IPS DF 6.9 (cell line): ENCODE measurements around the gene ODAPH.

Experiments
- DNase-seq: peaks from one replicate; pipeline ENCODE4 v3.0.0-alpha.2; 2013; ENCODE audit warnings: low read depth, low spot score
- H3K27ac ChIP-seq: one replicate; pipeline ENCODE4 v1.5.1; 2013; ENCODE audit warnings: low read length, control low read depth
- H3K27me3 ChIP-seq: 2 replicates; pipeline ENCODE4 v1.6.1; 2013; ENCODE audit warnings: mild to moderate bottlenecking, low read length; ENCODE audit not compliant: control insufficient read depth, insufficient read depth
- H3K36me3 ChIP-seq: 2 replicates; pipeline ENCODE4 v1.6.1; 2013; ENCODE audit warnings: low read length; ENCODE audit not compliant: control insufficient read depth, insufficient read depth
- H3K4me1 ChIP-seq: 2 replicates; pipeline ENCODE4 v1.6.1; 2013; ENCODE audit warnings: low read length; ENCODE audit not compliant: control insufficient read depth, insufficient read depth
- H3K4me3 ChIP-seq: 2 replicates; pipeline ENCODE4 v1.5.1; 2013; ENCODE audit warnings: mild to moderate bottlenecking, low read length
- H3K9me3 ChIP-seq: 2 replicates; pipeline ENCODE4 v1.6.1; 2013; ENCODE audit warnings: low read length, inconsistent platforms; ENCODE audit not compliant: control insufficient read depth, insufficient read depth
- WGBS: extraction: QIAGEN DNeasy Blood & Tissue Kit; methylation state at CpG from one replicate; pipeline ENCODE4 v1.1.7; 2013; ENCODE audit warnings: mixed read lengths, missing lambda C conversion rate; ENCODE audit not compliant: insufficient read length, insufficient coverage; 5-methylcytosine and 5-hydroxymethylcytosine counted together

ODAPH gene

DNA sequence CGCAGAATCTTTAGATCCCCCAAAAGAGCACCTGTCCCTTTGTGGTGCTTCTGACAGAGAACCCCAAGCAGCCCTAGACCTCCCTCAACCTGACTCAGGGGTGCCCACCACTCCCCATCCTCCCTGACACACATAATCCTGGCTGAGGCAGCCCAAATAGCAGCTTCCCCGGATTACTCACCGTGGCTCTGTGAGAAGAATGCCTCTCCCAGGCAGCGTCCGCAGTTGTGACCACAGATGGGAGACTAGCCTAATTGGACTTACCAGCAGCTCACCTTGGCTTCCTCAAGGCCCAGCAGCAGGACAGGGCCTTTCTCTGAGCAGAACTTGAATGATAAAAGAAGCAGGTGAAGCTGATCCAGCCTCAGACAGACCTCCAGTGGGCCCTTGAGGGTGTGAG lies 10.3 kb upstream of the ODAPH start:
- H3K9me3 ChIP-seq, result no peaks in the 10 kb centered on the region
- H3K36me3 ChIP-seq, result no peaks in the 10 kb centered on the region
- no peak overlapping the region for H3K27ac ChIP-seq
- DNase-seq, result no peak
- H3K4me1 ChIP-seq, result no peaks in the 10 kb centered on the region
- no CpG with 5 or more reads among the region's 5 CpGs for WGBS
- H3K27me3 ChIP-seq, result no peaks in the 10 kb centered on the region
- no peak overlapping the region for H3K4me3 ChIP-seq

DNA sequence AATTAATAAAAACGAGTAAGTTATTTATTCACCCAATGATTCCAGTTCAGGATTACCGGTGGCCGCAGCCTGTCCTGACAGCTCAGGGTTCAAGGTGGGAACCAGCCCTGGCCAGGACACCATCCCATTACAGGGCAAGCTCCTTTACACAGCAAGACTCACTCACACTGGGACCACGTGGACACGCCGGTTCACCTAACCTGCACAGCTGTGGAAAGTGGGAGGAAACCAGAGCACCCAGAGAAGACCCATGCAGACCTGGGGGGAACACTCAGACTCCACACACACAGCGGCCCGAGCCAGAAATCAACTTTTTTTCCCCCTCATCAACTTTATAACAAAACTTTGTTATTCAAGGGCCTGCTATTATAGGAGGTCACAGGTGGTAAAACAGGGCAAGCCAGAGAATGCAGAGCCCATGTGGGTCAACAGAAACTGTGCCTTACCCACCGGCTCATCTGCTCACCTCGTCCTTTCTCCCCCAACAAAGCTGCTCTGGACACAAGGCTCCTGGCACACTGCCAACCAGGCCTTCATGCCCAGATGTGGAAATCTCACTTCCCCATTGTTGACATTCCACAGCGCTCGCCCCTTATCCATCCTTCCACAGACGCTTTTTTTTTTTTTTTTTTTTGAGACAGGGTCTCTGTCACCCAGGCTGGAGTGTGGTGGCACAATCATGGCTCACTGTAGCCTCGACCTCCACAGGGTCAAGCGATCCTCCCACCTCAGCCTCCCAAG lies 8.0 kb upstream of the ODAPH start:
- no peaks in the 10 kb centered on the region for H3K36me3 ChIP-seq
- DNase-seq, result no peak
- no peaks in the 10 kb centered on the region for H3K27me3 ChIP-seq
- H3K4me1 ChIP-seq, result no peaks in the 10 kb centered on the region
- no CpG with 5 or more reads among the region's 15 CpGs for WGBS
- H3K27ac ChIP-seq, result no peak overlapping the region
- no peak overlapping the region for H3K4me3 ChIP-seq
- H3K9me3 ChIP-seq, result no peaks in the 10 kb centered on the region

DNA sequence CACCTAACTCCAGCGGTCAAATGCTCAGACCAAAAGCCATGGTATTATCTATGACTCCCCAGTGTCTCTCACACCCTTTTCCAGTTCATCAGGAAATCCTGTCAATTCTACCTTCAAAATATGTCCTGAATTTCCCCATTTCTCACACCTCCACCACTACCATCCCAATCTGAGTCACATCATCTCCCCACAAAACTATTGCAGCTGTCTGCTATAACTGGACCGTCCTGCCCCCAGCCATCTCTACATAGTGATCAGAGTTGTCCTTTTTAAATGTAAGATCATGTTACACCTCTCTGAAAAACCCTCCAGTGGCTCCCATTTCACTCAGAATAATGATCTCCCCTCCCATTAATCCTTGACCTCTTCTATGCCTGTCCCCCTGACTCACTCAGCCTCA lies 6.8 kb upstream of the ODAPH start:
- Histone ChIP-seq H3K4me3 (no peak overlapping the region), H3K4me1 (no peaks in the 10 kb centered on the region), H3K27me3 (no peaks in the 10 kb centered on the region), H3K27ac (no peak overlapping the region), H3K36me3 (no peaks in the 10 kb centered on the region), H3K9me3 (no peaks in the 10 kb centered on the region)
- DNase-seq, result no peak
- no CpG with 5 or more reads among the region's 2 CpGs for WGBS

DNA sequence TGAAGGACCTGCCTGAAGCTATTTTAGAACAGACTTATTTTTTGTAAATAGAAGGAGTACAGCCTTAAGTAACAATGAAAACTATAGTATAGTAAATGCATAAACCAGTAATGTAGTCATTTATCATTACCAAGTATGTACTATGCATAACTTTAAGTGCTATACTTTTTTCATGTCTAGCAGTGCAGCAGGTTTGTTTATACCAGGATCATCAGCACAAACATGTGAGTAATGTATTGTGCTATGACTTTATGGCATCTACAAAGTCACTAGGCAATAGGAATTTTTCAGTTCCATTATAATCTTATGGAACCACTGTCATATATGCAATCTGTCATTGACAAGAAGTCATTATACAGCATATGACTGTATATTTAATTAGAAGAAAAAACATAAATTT lies 3.4 kb upstream of the ODAPH start:
- Histone ChIP-seq H3K27me3 (no peaks in the 10 kb centered on the region), H3K36me3 (no peaks in the 10 kb centered on the region), H3K4me3 (no peak overlapping the region), H3K4me1 (no peaks in the 10 kb centered on the region; the same call in 1 of the 2 replicates), H3K9me3 (no peaks in the 10 kb centered on the region), H3K27ac (no peak overlapping the region)
- no peak for DNase-seq

DNA sequence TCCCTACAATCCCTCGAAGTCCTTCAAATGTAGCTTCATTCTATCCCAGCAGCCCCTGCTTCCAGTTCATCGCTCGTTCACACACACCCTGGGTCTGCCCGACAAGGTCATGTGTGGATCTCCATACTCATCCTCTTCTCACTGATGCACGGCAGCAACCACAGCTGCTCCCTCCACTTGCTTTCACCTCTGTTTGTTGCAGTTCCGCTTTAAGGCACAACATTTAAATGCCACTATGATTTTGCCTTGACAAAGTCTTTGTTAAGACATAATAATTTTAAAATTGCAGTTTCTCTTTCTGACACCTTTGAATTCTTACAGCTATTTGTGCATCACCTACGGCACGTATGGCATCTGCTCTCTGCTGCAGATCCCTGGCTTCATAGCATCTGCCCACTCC lies 1.8 kb downstream of the ODAPH start:
- no CpG with 5 or more reads among the region's 8 CpGs for WGBS
- Histone ChIP-seq H3K27me3 (no peaks in the 10 kb centered on the region), H3K27ac (no peak overlapping the region), H3K36me3 (no peaks in the 10 kb centered on the region), H3K4me3 (no peak overlapping the region), H3K9me3 (no peaks in the 10 kb centered on the region), H3K4me1 (peaks cover 2% of the 10 kb centered on the region; the same call in 1 of the 2 replicates)
- DNase-seq, result no peak

DNA sequence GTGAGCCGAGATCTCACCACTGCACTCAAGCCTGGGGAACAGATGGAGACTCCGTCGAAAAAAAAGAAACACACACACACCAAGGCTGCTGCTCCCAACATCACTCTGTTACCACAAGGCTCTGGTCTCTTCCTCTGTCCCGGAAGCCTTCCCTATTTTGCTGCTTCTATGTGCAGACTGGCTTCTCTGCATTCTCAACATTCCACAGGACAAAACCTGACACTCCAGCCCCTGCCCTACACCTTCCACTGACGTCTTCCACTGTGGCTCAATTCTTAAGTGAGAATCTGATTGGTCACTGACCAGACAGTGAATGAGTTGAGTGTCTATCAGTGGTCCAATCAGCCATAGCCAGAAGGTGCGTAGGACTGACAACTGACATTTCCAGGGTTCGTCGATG lies 5.9 kb downstream of the ODAPH start:
- Histone ChIP-seq H3K4me1 (peaks cover 2% of the 10 kb centered on the region; the same call in 1 of the 2 replicates), H3K27me3 (no peaks in the 10 kb centered on the region), H3K36me3 (no peaks in the 10 kb centered on the region), H3K4me3 (no peak overlapping the region), H3K27ac (no peak overlapping the region), H3K9me3 (no peaks in the 10 kb centered on the region)
- peak; percentile 54 for DNase-seq
- no CpG with 5 or more reads among the region's 8 CpGs for WGBS

DNA sequence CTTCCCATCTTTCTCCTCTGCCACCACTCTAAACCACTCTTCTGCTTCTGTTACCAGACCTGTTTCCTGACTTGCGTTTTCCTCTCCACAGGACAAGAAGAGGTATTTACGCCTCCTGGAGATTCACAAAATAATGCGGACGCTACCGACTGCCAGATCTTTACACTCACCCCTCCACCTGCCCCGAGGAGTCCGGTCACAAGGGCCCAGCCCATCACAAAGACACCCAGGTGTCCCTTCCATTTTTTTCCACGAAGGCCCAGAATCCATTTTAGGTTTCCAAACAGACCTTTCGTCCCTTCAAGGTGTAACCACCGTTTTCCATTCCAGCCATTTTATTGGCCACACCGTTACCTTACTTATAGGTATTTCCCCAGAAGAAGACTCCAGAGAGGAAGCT lies 8.2 kb downstream of the ODAPH start:
- no peak overlapping the region for H3K27ac ChIP-seq
- DNase-seq, result no peak
- WGBS, result no CpG with 5 or more reads among the region's 11 CpGs

DNA sequence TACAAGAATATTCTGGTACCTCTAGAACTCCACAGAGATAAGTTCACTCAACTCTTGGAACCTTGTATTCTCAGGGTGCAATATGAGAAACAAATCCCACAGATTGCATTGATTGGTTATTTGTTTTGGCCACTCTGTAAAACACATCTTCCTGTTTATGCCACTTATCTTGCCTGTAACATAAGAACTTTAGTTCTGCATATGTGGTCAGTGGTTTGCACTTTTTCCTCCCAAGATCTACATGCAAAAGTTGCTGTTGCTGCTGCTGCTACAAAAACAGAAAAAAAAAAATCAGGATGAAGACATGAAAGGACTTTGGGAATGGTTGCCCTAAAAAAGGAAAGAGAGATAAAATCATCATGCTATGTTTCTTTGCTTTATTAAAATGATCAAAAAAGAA lies 9.6 kb downstream of the ODAPH start:
- no peaks in the 10 kb centered on the region for H3K27me3 ChIP-seq
- no peak for DNase-seq
- H3K27ac ChIP-seq, result no peak overlapping the region
- no peaks in the 10 kb centered on the region for H3K36me3 ChIP-seq
- H3K9me3 ChIP-seq, result no peaks in the 10 kb centered on the region
- H3K4me3 ChIP-seq, result no peak overlapping the region
- H3K4me1 ChIP-seq, result peaks cover 2% of the 10 kb centered on the region; the same call in 1 of the 2 replicates

More for the DNA sequence above, 8.2 kb downstream of the ODAPH start:
- H3K4me1 ChIP-seq, result peaks cover 2% of the 10 kb centered on the region; the same call in 1 of the 2 replicates
- H3K4me3 ChIP-seq, result no peak overlapping the region
- no peaks in the 10 kb centered on the region for H3K27me3 ChIP-seq
- H3K9me3 ChIP-seq, result no peaks in the 10 kb centered on the region
- no peaks in the 10 kb centered on the region for H3K36me3 ChIP-seq

DNA sequence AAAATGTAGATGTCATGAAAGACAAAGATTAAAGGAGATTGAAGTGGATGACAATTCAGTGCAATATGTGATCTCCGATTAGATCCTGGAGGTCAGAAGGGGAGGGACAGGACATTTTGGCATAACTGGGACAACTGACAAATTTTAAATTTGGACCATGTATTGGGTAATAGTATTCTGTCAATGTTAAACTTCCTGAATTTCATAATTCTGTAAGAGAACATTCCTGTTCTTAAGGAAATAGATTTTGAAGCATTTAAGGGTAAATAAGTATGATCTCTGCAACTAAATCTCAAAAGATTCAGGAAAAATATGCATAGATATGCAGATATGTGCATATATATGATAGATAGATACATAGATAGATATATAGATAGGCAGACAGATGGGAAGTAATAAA lies 11.0 kb downstream of the ODAPH start:
- H3K27ac ChIP-seq, result no peak overlapping the region
- no CpG with 5 or more reads among the region's 1 CpG for WGBS
- no peaks in the 10 kb centered on the region for H3K36me3 ChIP-seq
- H3K27me3 ChIP-seq, result no peaks in the 10 kb centered on the region
- H3K4me1 ChIP-seq, result peaks cover 2% of the 10 kb centered on the region; the same call in 1 of the 2 replicates
- no peak for DNase-seq
- H3K4me3 ChIP-seq, result no peak overlapping the region
- H3K9me3 ChIP-seq, result no peaks in the 10 kb centered on the region

DNA sequence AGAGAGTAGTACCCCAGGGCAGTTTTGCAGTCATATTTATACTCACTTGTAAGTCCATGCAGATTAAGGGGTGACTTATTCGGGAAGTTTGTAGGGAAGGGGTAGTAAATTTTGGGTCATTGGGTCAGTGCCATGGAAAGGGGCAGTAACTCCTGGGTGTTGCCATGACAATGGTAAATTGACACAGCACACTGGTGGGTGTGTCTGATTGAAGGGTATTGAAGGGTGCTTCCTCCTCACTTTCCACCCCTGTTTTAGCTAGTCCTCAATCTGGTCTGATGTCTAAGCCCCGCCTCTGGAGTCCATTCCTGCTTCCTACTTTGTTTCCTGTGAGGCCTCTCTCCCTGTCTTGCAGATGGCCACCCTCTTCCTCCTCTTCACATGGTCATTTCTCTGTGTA lies 11.9 kb downstream of the ODAPH start:
- Histone ChIP-seq H3K36me3 (no peaks in the 10 kb centered on the region), H3K27me3 (no peaks in the 10 kb centered on the region), H3K4me1 (no peaks in the 10 kb centered on the region), H3K27ac (no peak overlapping the region), H3K4me3 (no peak overlapping the region), H3K9me3 (no peaks in the 10 kb centered on the region)
- no CpG with 5 or more reads among the region's 2 CpGs for WGBS
- no peak for DNase-seq

DNA sequence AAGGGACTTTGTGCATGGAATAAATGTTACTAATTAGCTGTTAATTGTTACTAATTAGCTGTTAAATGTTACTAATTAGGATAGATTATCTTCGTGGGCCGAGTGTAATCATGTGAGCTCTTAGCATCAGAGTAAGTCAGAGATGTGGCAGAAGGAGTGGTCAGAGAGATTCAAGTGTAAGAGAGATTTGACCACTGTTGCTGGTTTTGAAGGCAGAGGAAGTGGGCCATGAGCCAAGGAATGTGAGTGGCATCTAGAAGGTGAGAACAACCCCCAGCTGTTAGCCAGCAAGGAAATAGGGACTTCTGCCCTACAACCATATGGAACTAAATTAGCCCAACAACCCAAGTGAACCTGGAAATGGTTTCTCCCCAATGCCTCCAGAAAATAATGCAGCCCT lies 28.2 kb downstream of the ODAPH start:
- Histone ChIP-seq H3K9me3 (no peaks in the 10 kb centered on the region), H3K4me1 (no peaks in the 10 kb centered on the region), H3K36me3 (no peaks in the 10 kb centered on the region), H3K27me3 (no peaks in the 10 kb centered on the region), H3K27ac (no peak overlapping the region), H3K4me3 (no peak overlapping the region)
- WGBS, result no CpG with 5 or more reads among the region's 2 CpGs
- no peak for DNase-seq
